GM18861 (cell line): ENCODE results near the gene PGR.

Experiments
- ATAC-seq: cut with Tn5 transposase; IDR thresholded peaks from one replicate; pipeline ENCODE4 v1.9.1; 2021; ENCODE audit not compliant: unreplicated experiment

PGR gene

DNA sequence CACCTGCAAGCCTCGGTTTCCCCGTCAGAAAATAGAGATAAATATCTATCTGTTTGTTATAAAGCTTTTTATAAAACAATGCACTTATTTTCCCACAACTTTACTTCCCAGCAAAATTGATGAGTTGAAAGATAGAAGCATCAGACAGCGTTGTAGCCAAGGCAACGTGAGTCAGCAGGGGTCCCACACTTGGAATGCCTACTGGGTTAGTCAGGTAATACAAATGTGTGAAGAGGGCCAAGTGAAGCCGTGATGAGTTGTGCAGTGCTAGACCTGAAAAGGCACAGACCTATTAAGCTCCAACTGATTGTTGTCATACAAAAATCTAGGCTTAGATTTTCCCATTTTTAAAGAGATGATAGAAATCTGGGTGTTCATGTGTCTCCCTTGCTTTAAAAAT lies 118.7 kb downstream of the PGR start:
- no peak for ATAC-seq

DNA sequence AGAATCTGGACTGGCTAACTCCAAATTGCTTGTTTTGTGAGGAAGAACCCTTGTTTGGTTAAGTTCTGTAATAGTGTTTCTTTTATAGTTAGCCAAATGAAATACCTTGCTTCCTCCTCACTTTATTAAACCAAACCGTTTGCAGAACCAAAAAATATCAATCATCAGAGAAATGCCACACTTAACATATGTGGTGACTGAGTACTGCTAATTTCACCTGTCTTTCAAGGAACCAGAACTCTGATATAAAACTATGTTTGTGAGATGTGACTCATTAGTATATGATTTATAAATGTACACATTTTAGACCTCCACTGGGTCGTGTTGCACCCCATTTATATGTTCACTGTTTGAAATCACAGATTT lies 119.9 kb downstream of the PGR start:
- no peak for ATAC-seq

DNA sequence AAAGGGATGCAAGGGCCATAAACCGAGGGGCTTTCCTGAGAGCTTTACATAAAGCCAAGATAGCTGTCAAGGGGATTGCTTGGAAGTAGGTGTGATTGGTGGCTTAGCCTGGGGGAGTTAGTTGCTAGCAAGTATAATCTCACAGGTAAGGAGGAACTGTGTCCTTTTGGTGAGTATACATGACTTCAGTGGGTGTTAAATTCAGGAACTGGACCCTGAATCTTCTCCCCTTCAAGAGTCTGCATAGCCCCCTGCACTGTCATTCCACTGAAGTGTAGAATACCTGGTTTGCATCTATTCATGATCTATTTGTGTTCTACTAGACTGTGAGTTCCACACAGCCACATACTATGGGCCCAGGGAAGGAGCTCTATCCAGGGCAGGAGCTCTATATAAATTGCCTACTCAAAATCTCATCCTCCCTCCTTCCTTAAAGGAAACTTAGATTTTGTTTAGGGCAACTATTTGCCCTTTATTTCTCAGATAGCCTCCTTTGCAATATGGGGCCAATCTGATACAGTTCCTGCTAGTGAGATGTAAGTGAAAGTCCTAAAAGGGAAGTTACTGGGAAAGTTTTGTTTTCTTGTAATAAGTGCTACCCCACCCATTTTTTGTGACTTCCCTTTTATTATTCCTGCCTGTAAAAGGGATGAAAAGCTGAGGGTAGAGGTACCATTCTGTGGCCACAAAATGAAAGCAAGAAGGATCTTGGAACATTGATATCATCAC lies 120.5 kb downstream of the PGR start:
- ATAC-seq = no peak

GRCh38 chr11:101003468-101003867 lies 126.1 kb downstream of the PGR start:
- peak; percentile 67 for ATAC-seq

DNA sequence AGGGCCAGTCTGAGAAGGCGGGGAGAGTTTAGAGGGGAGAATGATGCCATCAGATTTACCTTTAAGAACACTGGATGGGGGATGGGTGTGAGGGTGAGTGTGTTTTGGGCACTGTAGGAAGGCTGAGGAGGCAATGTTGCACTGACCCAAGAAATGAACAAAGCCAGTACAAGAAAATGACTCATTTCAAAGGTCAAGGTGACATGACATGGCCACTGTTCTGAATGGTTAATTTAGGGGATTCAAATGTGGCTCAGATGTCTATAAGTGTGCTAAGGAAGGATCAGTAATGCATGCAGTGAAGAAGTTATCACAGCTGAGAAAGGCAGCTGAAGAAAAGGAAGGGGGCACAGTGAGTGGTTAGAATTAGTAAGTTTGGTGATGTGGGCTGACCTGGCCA lies 129.9 kb downstream of the PGR start:
- ATAC-seq = no peak

- ATAC-seq = no peak
Measured at GRCh38 chr11:100994966-100995365, 134.6 kb downstream of the PGR start.

DNA sequence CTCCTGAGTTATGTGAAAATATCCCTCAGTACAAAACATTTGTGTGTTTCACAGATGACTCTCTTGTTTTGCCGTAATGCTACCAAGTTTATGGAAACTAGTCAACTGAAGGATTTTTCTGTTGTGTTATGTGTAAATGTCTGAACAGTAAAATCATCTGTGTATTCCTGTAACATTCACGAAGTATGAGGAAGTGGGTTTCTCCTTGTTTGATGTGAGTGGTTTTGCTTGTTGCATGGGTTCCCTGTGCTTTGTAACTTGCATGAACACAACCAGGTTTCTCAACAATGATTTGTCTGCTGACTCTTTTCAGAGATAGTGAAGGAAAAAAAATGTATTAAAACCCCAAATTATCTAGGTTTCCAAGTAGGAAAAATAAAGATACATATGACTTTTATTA lies 138.1 kb downstream of the PGR start:
- no peak for ATAC-seq

GRCh38 chr11:100990931-100991330 lies 138.7 kb downstream of the PGR start:
- no peak for ATAC-seq

DNA sequence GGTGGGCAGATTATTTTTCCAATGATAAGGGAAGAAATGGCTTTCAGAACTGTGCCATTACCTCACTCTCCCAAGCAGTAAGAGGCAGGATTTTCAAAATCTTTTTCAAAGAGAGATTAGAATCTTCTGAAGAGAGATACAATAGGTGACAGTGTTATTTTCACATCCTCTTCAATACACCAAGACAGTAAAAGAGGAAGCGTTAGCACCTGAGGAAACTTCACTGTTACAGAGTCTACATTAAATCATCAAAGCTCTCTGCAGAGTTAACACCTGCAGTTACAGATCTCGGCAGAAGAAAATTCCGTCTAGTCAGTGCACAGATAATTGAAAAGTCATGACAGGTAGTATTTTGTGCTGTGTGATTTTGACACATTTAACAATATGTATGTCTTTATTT lies 144.9 kb downstream of the PGR start:
- no peak for ATAC-seq

GRCh38 chr11:100981196-100981824 lies 148.3 kb downstream of the PGR start:
- ATAC-seq = no peak

GRCh38 chr11:100980156-100980555 lies 149.5 kb downstream of the PGR start:
- ATAC-seq = no peak
